NCI-H446 treated with DMSO at 0.1 percent for 48 hours (cell line): ENCODE data around the gene ELMO3.

Experiments
- DNase-seq: peaks from one replicate; lab custom pipeline; 2025; lab: John Stamatoyannopoulos, UW

Gene ELMO3

DNA sequence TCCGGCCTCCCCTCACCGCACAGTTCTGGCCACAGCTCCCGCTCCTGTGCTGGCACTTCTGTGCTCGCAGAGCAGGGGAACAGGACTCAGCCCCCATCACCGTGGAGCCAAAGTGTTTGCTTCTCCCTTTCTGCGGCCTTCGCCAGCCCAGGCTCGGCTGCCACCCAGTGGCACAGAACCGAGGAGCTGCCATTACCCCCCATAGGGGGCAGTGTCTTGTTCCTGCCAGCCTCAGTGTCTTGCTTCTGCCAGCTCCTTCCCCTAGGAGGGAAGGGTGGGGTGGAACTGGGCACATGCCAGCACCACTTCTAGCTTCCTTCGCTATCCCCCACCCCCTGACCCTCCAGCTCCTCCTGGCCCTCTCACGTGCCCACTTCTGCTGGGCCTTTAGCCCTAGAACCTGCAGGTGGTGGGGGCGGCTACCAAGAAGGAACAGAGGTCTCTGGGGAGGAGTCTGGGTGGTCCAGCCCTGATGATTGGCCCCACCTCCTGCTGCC is 645 bp upstream of the ELMO3 start:
- no peak for DNase-seq

DNA sequence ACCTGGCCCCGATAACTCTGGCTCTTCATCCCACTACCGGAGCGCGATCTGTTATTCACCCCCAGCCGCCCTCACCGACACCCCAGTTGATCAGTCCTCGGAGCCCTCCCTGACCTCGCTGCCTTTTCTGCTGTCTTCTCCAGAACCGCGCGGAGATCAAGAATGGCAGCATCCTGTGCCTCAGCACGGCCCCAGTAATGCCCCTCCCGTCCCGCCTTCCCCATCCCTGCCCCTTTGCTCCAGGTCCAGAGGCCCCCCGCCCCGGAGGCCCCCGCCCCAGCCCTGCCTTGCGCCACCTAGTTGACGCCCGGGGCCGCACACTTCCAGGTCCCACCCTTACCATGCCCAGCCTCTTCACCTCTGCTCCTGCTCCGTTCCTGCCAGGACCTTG is 872 bp downstream of the ELMO3 start:
- no peak for DNase-seq

DNA sequence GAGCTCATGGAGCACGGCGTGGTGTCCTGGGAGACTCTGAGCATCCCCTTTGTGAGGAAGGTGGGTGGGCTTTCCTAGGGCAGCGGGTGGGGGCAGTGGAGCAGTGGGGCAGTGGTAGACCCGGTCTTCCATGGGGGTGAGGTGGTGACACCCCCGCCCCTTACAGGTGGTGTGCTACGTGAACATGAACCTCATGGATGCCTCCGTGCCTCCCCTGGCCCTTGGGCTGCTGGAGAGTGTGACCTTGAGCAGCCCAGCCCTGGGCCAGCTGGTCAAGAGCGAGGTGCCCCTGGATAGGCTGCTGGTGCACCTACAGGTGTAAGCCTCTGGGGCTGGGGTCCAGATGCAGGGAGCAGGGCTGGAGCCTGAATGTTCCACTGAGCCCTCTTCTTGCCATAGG is 1.6 kb downstream of the ELMO3 start:
- DNase-seq: no peak

DNA sequence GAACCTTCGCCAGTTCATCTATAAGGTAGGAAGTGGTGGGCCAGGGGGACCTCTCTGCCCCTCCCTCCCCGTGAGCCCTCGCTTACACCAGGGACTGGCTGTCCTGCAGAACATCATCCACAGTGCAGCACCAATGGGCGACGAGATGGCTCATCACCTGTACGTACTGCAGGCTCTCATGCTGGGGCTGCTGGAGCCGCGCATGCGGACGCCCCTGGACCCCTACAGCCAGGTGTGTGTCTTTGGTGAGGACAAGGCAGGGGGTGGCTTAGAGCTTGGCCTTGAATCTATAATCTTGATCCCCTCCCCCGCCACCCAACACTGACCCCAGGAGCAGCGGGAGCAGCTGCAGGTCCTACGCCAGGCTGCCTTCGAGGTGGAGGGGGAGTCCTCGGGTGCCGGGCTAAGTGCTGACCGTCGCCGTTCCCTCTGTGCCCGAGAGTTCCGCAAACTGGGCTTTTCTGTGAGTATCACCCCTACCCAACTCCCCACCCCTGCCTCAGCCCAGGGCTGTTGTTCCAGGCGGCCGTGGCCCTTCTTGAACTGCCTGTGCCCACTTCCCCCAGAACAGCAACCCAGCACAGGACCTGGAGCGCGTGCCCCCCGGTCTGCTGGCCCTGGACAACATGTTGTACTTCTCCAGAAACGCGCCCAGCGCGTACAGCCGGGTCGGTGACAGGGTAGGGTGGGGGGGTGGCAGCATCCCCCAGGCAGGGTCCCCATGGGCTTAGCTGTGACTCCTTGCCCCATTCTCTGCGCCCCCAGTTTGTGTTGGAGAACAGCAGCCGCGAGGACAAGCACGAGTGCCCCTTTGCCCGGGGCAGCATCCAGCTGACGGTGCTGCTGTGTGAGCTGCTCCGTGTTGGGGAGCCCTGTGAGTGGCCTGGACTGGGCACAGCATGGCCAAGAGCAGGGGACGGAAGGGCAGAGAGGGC is 2.7 kb downstream of the ELMO3 start:
- no peak for DNase-seq

DNA sequence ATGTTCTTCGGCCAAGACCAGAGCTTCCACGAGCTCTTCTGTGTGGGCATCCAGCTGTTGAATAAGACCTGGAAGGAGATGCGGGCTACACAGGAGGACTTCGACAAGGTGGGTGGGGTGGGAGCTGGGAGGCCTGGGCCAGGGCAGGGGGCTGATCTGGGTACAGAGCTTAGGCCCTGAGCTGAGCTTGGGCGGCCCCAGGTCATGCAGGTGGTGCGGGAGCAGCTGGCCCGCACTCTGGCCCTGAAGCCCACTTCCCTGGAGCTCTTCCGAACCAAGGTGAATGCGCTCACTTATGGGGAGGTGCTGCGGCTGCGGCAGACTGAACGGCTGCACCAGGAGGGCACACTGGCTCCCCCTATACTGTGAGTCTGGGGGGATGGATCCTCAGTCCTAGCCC is 3.5 kb downstream of the ELMO3 start:
- DNase-seq: no peak

DNA sequence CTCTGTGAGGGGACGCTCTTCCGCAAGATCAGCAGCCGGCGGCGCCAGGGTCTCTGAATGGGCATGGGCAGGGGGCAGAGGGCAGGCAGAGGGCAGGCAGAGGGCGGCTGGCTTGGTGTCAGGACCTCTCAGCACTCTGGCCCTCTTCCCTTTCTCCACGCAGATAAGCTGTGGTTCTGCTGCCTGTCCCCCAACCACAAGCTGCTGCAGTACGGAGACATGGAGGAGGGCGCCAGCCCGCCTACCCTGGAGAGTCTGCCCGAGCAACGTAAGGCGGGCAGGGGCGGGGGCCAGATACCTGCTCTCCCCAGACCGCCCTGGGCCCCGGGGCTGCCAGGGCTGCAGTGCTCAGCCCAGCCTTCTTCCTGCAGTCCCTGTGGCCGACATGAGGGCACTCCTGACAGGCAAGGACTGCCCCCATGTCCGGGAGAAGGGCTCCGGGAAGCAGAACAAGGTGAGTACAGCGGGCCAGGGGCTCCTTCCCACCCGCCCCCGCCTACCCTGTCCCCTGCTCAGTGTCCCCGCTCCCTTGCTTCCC is 4.1 kb downstream of the ELMO3 start:
- DNase-seq: no peak

DNA sequence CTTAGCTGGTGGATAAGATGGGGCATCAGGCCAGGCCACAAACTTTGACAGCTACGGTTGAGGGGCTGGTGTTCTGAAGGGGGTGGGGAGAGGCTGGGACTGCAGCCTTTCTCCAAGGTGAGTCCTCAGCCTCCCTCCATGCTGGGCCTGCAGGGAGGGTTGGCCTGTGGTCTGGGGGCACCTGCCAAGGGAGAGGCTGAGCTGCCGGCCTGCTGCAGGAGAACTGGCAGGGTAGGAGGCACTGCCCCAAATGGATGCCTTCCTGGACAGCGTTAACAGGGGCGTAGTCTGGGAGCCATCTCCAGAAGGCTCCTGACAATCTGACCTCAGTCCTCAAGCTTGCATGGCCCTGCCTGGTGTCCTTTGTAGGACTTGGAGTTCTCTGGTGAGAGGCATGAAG is 5.1 kb downstream of the ELMO3 start:
- DNase-seq: no peak

DNA sequence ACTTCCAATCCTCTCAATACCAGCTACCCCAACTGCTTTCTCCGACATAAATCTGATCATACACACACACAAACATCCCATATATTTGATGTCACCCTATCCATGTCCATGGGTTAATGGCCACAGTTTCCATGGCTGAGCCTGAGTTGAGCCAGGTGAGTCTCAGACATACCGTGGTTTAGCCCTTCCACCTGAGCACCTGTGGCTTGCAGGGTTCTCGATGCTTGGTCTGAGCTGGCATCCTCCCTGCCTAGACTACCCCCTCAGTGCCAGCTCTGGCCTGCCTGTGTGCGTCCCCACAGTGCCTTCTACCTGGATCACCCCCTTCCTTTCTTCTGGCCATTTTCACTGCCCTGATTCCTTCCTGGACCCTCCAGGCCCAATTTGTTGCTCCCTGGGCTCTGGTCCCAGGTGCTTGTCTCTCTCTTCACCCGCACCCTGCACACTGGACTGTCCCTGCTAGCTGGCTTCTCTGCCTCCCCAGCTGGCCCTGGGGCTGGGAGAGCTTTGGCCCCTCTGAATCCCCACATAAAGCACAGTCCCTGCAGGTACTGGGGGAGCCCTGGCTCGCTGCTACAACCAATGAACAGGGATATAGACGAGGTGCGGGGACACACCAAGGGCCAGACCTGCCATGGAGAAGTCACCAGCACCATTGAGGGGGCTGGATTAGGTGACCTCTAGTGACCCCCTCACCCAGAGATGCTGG is 7.4 kb downstream of the ELMO3 start:
- DNase-seq: no peak

DNA sequence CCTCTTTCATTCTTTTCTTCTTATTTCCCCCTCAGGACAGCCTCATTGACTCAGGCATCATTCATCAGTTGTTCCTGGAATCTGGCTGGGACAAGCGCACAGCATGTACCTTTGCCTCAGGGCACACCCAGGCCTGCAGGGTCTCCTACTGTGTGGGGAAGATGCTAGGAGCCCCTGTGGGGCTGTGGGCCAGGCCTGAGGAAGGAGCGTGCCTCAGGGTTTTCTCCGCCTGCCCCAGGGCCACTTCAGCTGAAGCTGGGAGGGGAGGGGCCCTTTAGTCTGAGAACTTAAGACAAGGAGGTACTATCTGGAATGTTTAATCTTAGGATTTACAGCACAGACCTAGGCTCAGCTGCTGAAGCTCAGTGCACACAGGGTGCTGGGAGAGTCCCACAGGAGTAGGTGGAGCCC is 7.9 kb downstream of the ELMO3 start:
- DNase-seq: no peak

DNA sequence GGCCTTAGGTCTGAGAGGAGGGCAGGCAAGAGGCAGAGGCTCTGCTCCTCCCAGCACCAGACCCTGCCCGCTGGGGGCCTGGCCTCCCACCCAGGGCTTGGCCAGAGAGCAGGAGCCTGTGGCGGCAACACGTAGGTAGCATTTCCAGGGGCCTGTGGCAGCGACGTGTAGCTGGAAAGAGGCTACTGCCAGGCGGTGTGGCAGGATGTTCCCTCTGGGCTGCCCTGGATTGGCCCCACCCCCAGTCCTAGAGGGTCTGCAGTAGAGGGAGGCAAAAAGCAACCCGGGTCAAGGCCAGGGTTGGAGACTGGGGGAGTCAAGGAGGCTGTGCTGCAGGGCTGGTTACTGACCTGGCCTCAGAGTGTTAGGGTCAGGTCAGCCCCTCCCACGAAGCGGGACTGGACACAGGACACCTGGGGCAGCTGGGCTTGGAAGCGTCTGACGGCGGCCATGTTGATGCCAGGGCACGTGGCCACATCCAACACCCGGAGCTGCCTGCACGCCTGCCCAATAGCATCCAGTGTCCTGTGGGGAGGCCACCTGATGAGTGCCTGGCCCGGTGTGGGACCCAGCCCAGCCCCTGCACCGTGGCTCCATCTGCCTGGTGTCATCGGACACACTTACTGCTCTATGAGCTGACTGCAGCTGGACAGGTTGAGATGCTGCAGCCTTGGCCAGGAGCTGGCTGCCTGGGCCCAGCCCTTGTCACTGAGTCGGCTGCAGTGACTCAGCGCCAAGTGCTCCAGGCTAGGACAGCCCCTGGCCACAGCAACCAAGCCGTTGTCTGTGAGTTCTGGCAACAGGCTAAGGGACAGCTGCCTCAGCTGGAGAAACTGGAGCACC is 8.5 kb downstream of the ELMO3 start:
- no peak for DNase-seq

DNA sequence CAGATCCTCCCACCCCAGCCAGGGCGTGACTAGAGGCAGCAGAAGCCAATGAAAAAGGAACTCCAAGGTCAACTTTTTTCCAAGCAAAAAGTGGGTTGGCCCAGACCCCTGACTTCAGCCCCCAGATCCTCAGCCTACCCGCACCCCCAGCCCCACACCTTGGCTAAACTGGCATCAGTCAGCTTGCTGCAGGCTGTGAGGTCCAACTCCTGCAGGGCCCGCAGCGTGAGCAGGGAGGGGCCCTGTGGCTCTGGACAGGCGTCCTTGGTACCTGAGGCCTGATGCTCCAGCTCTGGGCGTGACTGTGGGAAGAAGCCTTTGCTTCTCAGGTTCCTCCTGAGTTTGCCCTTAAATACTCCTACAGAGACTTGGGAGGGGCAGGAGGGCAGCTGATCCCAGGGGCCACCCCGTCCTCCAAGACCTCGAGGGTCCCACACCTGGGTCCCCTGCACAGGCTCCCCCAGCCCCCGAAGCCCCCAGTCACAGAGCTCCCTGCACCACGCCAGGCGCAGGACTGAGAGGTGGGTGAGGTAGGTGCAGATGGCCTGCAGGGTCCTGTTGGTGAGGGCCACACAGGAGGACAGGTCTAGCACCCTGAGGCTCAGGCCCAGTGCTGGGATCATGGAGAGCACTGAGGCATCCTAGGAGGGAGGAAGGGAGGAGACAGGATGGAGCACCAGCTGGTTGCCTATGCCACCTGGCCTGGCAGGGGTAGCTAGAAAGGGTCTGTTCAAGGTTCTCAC is 9.4 kb downstream of the ELMO3 start:
- no peak for DNase-seq

DNA sequence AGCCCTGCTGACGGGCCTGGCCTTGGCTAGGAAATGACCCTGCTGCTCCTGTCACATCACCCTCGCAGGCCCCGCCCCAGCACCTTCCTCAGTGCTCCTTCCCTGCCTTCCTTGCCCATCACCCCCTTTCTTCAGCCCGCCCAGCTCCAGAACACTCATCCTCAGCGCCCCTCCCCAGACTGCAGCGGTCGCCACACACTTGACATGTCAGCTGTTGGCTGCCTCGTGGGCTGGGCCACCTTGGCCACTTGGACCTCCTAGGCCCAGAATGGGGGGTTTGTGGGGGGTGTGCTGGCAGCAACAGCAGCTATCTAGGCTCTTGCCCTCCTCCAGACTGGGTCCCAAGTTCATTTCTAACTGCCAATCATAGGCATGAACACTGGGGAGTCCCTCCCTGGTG is 10.6 kb downstream of the ELMO3 start:
- no peak for DNase-seq

DNA sequence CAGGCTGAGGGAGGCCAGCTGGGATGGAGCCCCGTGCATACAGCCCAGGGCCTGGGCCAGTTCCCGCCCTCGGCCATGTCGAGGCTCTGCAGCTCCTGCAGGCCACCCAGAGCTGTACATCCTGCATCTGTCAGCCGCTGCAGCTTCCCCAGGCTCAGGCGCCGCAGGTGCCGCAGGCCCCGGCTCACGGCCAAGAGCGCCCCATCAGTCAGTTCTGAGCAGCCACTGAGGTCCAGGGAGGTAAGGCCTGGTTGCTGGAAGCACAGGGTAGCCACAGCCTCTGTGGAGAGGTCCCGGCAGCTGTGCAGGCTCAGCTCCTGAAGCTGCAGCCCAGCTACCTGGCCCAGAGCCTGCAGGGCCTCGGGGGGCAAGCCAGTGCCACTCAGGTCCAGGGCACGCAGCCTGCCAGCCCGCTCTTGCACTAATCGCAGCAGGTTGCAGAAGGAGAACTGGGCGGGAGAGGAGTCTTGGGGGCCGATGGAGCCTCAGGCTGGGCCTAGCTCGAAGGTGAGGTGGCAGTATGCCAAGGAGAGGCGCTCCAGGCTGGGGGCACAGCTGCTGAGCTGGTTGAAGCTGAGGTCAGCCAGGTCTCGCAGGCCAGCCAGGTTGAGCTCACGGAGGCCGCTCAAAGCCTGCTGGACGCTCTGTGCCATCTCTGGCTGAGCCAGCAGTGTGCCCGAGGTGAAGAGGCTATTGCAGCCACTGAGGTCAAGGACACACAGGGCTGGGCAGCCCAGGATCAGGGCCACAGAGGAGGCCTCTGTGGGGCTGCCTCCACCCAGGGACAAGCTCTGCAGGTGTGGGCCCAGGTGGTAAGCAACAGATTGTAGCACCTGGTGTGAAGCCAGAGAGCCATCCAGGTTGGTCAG is 11.4 kb downstream of the ELMO3 start:
- no peak for DNase-seq

DNA sequence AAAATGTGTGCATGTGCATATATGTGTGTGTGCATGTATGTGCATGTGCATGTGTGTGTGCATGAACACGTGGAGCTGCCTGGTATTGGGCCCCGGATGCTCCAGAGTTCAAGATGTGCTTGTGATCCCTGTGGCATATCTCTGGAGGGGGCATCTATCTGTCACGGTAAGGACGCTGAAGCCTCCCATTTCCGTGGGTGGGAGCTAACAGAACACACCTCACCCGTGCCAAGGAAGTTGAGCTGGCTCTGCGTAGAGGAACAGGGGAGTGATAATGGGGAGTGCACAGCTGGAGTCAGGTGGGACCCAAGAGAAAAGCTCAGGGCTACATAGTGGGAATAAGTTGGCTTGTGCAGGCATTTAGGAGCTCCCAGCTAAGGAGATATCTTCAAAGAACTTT is 12.7 kb downstream of the ELMO3 start:
- DNase-seq: no peak

DNA sequence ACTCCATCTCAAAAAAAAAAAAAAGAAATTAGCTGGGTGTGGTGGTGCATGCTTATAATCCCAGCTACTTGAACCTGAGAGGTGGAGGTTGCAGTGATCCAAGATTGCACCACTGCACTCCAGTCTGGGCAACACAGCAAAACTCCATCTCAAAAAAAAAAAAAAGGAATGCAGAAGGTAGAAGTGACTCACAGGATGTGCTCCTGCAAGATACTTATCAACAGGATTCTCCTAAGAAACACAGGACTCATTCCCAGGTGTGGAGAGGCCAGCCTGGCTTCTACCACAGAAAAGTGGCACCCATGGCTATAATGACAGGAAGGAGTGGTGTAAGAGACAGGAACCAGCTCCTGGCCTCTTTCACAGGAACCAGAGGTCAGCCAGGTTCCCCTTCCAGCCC is 13.8 kb downstream of the ELMO3 start:
- no peak for DNase-seq

DNA sequence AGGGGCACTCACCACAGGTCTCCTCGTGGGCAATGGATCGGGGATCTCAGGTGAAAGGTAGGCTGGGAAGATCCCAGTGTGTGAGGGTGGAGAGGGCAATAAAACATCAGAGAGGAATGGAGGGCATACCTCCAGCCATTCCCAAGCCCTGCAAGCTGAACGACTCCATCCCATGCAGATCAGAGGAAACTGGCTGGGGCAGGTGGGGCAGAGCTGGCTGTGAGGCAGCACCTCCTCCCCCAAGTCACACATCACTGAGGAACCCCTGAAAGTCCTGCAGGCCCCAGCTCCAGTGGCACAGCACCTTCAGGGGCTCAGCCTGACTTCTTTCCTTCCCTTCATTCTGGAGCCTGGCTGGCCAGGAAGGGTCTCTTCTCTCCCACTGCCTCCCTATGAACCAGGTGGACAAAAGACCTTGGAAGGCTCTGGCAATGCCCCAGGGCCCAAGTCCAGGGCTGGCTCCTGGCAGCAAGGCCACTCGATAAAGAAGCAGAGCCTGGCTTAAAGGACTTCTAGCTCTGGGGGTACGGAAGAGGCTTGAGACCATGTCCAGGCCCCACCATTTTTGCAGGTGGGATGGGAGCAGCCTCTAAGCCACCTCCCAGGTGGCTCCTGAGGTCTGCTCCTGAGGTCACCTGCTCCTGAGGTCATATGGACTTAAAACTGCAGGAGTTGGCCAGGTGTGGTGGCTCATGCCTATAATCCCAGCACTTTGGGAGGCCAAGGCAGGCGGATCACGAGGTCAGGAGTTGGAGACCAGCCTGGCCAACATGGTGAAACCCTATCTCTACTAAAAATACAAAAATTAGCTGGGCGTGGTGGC is 14.5 kb downstream of the ELMO3 start:
- no peak for DNase-seq

DNA sequence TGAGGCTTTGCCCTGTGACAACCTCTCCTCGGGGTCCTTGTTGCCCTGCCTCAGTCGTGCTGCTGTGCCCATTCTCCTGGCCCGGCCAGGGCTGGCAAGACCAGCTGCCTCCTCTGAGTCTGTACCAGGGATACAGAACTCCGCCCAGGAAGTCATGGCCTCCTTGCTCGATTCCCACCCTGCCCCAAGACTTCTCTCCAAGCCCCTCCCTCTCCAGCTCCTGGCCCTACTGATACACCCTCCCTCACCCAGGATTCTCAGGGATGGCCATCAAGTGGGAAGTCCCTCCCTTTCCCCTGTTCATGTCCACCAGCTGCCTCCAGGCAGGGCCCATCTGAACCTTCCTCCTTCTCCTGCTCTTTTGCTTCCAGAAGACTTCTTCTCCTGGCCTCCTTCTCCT is 16.8 kb downstream of the ELMO3 start:
- DNase-seq: no peak

DNA sequence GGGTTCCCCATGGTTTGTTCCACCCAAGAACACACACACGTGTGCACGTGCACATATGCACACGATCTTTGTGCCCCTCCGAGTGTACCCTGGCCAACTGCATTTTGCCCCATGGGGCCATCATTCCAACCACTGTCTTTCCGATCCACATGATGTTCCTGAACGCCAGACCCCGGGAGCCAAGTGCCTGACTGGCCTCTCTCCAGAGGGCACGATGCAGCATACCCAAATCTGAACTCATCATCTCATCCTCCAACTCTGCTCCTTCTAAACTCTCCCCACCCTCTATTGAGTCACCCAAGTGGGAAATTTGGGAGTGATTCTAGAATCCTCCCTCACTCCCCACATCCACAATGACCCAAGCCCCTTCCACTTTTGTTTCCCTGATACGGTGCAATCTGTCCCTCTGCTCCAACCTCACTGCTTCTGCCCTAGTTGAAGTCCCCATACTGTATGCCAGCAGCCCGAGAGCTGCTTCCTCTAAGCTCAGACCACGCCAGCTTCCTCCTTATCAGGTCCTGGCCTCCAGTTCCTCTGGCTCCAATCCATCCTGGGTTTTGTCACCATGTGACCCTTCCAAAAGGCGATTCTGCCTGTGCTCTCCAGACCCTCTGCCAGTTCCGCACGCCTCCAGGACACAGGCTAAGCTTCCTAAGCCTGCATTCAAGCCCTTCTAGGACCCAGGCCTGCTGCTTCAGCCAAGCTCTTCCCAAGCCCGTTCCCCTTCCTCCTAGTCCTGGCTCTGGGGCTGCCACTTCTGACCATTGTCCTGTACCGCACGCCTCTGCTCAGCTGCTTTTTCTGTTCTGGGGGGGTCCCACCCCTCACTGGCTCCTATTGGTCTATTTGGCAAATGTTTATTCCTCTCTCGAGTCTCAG is 17.9 kb downstream of the ELMO3 start:
- no peak for DNase-seq

DNA sequence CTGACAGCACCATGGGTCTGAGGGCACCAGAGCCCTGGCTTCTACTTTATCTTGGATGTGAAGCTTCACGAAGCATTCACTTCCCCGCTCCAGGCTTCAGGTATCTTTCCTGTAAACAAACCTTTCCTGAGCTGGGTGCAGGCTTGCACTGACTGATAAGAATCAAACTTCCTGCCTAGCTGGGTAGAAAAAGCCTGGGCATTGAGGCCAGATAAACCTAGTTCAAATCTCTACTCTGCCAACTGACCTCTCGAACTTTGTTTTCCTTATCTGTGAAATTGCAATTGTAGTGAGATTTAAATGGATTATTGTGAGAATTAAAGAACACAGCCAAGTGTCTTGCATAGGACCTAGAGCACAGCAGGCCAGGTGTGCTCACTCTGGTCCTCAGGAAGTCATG is 25.1 kb downstream of the ELMO3 start:
- no peak for DNase-seq
